ENCODE measurements around the gene PSMB11. TPM values are rescaled to one million over a fixed set of nuclear protein-coding genes. Genes with fewer than 3 reads are reported as not detected.

Gene PSMB11
- total RNA-seq, 1 experiment from 2014 or later = not detected

GRCh38 chr14:23023795-23024152 is 18.2 kb upstream of the PSMB11 start:
- no peak overlapping the region for H3K4me2 ChIP-seq (ENCODE audit: low read length)

GRCh38 chr14:23024612-23025075 is 17.4 kb upstream of the PSMB11 start:
- POLR2A ChIA-PET (ENCODE audit: unreplicated experiment) = no interaction called here

More at GRCh38 chr14:23023795-23024152, 18.2 kb upstream of the PSMB11 start:
- H3F3A ChIP-seq (ENCODE audit: low read length, unreplicated experiment) = no peaks in the 10 kb centered on the region
- H3K27me3 ChIP-seq (ENCODE audit: low read length) = no peaks in the 10 kb centered on the region
- BruUV-seq (replicated peaks) = no TSS peak
- TF ChIP-seq, protein P1, sequence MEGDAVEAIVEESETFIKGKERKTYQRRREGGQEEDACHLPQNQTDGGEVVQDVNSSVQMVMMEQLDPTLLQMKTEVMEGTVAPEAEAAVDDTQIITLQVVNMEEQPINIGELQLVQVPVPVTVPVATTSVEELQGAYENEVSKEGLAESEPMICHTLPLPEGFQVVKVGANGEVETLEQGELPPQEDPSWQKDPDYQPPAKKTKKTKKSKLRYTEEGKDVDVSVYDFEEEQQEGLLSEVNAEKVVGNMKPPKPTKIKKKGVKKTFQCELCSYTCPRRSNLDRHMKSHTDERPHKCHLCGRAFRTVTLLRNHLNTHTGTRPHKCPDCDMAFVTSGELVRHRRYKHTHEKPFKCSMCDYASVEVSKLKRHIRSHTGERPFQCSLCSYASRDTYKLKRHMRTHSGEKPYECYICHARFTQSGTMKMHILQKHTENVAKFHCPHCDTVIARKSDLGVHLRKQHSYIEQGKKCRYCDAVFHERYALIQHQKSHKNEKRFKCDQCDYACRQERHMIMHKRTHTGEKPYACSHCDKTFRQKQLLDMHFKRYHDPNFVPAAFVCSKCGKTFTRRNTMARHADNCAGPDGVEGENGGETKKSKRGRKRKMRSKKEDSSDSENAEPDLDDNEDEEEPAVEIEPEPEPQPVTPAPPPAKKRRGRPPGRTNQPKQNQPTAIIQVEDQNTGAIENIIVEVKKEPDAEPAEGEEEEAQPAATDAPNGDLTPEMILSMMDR (conservative IDR thresholded peaks at IDR 0.05; ENCODE audit: low read depth, low read length) = no peak
- TF ChIP-seq EZH2 (IDR thresholded peaks at IDR 0.05; ENCODE audit: low read length, unreplicated experiment) = no peak
- TF ChIP-seq EZH2phosphoT487 (IDR thresholded peaks at IDR 0.05; ENCODE audit: borderline replicate concordance, low read length) = no peak
- H3K27ac ChIP-seq (ENCODE audit: low read length) = no peak overlapping the region
- intact Hi-C loops (cut with micrococcal nuclease) = loop anchor here (2.0 kb wide), 1 partner anchor 29 kb away; no protein-coding TSS in a partner anchor
- ChIA-PET POLR2A (ENCODE audit: unreplicated experiment) (interaction anchor here (0.6 kb wide), 1 partner anchor 18 kb away, joined by 6 read pairs; the partner anchor contains the start of gene PSMB11), CTCF (no interaction called here)
- peaks cover 9% of the 10 kb centered on the region; the same call in 1 of the 2 replicates for H3K79me2 ChIP-seq (ENCODE audit: low read length)
- H3K4me1 ChIP-seq (ENCODE audit: insufficient read depth, low read length) = no peaks in the 10 kb centered on the region
- no peak overlapping the region for H3K9ac ChIP-seq (ENCODE audit: low read length)
- no peaks in the 10 kb centered on the region for H3K9me2 ChIP-seq (replicated peaks; ENCODE audit: low read length)
- H3K9me3 ChIP-seq (ENCODE audit: low read length) = no peaks in the 10 kb centered on the region
- DNase-seq (no peak), ATAC-seq (no peak)
- 0 out of 2 replicates have a peak, but pooled peaks cover 6% of the 10 kb centered on the region for H4K20me1 ChIP-seq (ENCODE audit: low read length)
- H3K36me3 ChIP-seq (ENCODE audit: low read depth, low read length) = peaks cover 23% of the 10 kb centered on the region
- H2AFZ ChIP-seq (ENCODE audit: low read length) = no peak overlapping the region
- no peak overlapping the region for H3K4me3 ChIP-seq (ENCODE audit: low read length)

More at GRCh38 chr14:23024612-23025075, 17.4 kb upstream of the PSMB11 start:
- H3K4me1 ChIP-seq (ENCODE audit: insufficient read depth, low read length) = no peaks in the 10 kb centered on the region
- intact Hi-C loops (cut with micrococcal nuclease) = loop anchor here (2.0 kb wide), 1 partner anchor 30 kb away; no protein-coding TSS in a partner anchor
- H3K4me3 ChIP-seq (ENCODE audit: low read length) = no peak overlapping the region
- no peak overlapping the region for H3K27ac ChIP-seq (ENCODE audit: low read length)
- ATAC-seq = peak; percentile 24; the same call in 1 of the 2 replicates
- 0 out of 2 replicates have a peak, but pooled peaks cover 6% of the 10 kb centered on the region for H4K20me1 ChIP-seq (ENCODE audit: low read length)
- H3K79me2 ChIP-seq (ENCODE audit: low read length) = peaks cover 17% of the 10 kb centered on the region; the same call in 1 of the 2 replicates
- CTCF ChIA-PET = no interaction called here
- no peaks in the 10 kb centered on the region for H3K9me3 ChIP-seq (ENCODE audit: low read length)
- no peak for TF ChIP-seq EZH2phosphoT487 (IDR thresholded peaks at IDR 0.05; ENCODE audit: borderline replicate concordance, low read length)
- TF ChIP-seq EZH2 (IDR thresholded peaks at IDR 0.05; ENCODE audit: low read length, unreplicated experiment) = no peak
- TF ChIP-seq, protein P1 (conservative IDR thresholded peaks at IDR 0.05; ENCODE audit: low read depth, low read length) = no peak
- H3K36me3 ChIP-seq (ENCODE audit: low read depth, low read length) = peaks cover 29% of the 10 kb centered on the region
- no TSS peak for BruUV-seq (replicated peaks)
- H2AFZ ChIP-seq (ENCODE audit: low read length) = no peak overlapping the region
- no peak overlapping the region for H3K4me2 ChIP-seq (ENCODE audit: low read length)
- no peaks in the 10 kb centered on the region for H3K27me3 ChIP-seq (ENCODE audit: low read length)
- no peaks in the 10 kb centered on the region for H3K9me2 ChIP-seq (replicated peaks; ENCODE audit: low read length)
- H3F3A ChIP-seq (ENCODE audit: low read length, unreplicated experiment) = no peaks in the 10 kb centered on the region
- H3K9ac ChIP-seq (ENCODE audit: low read length) = no peak overlapping the region
- DNase-seq = no peak

Measured in PC-3 (cell line).